Gastrocnemius medialis (tissue), 4 donors: ENCODE data around the gene STAMBP. TPM values are rescaled to one million over a fixed set of nuclear protein-coding genes. Genes with fewer than 3 reads are reported as not detected.

ENCODE experiments used
- ATAC-seq, 2 donors: fragments of 150-250 bp; one replicate each; pipeline ENCODE4 v1.9.1; 2016
- DNase-seq, 2 donors: peaks; one replicate each; pipeline ENCODE4 v3.0.0-alpha.2; 2019
- H3K27ac ChIP-seq, 4 donors: fragments of 200-600 bp; sonication (generic); 1 replicate in 1 of 4; 2 replicates in 3 of 4; pipeline ENCODE4 v1.5.1; 2016 to 2018; ENCODE audit warnings: mild to moderate bottlenecking in 2 of 4, moderate library complexity in 1 of 4
- H3K27me3 ChIP-seq, 3 donors: fragments of 200-600 bp; sonication (generic) in 2 of 3; 1 replicate in 1 of 3; 2 replicates in 2 of 3; pipeline versions ENCODE4 v1.5.1 to v1.6.0; 2016 to 2019; ENCODE audit warnings: mild to moderate bottlenecking in 1 of 3, moderate library complexity in 1 of 3
- H3K36me3 ChIP-seq, 2 donors: fragments of 200-600 bp; sonication (generic) in 1 of 2; one replicate each; pipeline ENCODE4 v1.5.1; 2017 to 2018
- H3K4me1 ChIP-seq, 2 donors: fragments of 200-600 bp; sonication (generic) in 1 of 2; one replicate each; pipeline ENCODE4 v1.5.1; 2016 to 2017; ENCODE audit warnings: mild to moderate bottlenecking in 2 of 2
- H3K4me3 ChIP-seq, 4 donors: fragments of 200-600 bp; sonication (generic) in 3 of 4; 1 replicate in 1 of 4; 2 replicates in 3 of 4; pipeline ENCODE4 v1.5.1; 2016 to 2019; ENCODE audit warnings: mild to moderate bottlenecking in 2 of 4
- H3K9me3 ChIP-seq, 3 donors: fragments of 200-600 bp; sonication (generic) in 2 of 3; 1 replicate in 1 of 3; 2 replicates in 2 of 3; pipeline ENCODE4 v1.5.1; 2016 to 2019
- CTCF ChIP-seq, 5 experiments: fragments of 450-650 bp in 3 of 5; fragments of 200-600 bp in 2 of 5; sonication (generic) in 2 of 5; IDR thresholded peaks in 4 of 5; conservative IDR thresholded peaks in 1 of 5; 1 replicate in 4 of 5; 2 replicates in 1 of 5; pipeline ENCODE4 v1.5.1; 2016 to 2019; ENCODE audit warnings: antibody characterized with exemption in 5 of 5, mild to moderate bottlenecking in 3 of 5, moderate library complexity in 3 of 5
- POLR2A ChIP-seq, 2 donors: fragments of 450-650 bp; IDR thresholded peaks; one replicate each; pipeline ENCODE4 v1.6.1; 2017; ENCODE audit warnings: antibody characterized with exemption in 2 of 2, mild to moderate bottlenecking in 2 of 2, moderate library complexity in 2 of 2
- in situ Hi-C, 4 donors: fragments of 200-750 bp; cut with MboI; loops; one replicate each; pipeline versions ENCODE4 v1.15.0 to v1.8.0; 2017; ENCODE audit warnings: low sequenced_read_pairs in 4 of 4
- intact Hi-C: fragments of 100-400 bp; cut with DNase I; formaldehyde crosslinking; loops from one replicate; pipeline ENCODE4 v1.15.1; 2023; ENCODE audit warnings: low total_unique reads
- total RNA-seq, 4 donors: library from RNA; depleted of rRNA; stranded (reverse); fragments of >200 nt; gene quantifications; one replicate each; pipeline versions ENCODE4 v1.1.0 to v1.2.3, GENCODE V29; 2016

The STAMBP gene
- total RNA-seq, 4 donors from 2014 or later: 38.0 to 85.4 (median 67.1) TPM

GRCh38 chr2:73904952-73905351, 76.2 kb downstream of the STAMBP start:
- in situ Hi-C loops (no loop called here), intact Hi-C loops (no loop called here)
- Histone ChIP-seq H3K4me3 (no peak overlapping the region), H3K36me3 (no peaks in the 10 kb centered on the region), H3K9me3 (no peaks in the 10 kb centered on the region), H3K4me1 (no peaks in the 10 kb centered on the region), H3K27me3 (no peaks in the 10 kb centered on the region), H3K27ac (no peak overlapping the region)
- TF ChIP-seq POLR2A (IDR thresholded peaks at IDR 0.05): no peak
- no peak for TF ChIP-seq CTCF (IDR thresholded peaks at IDR 0.05 in 4 of 5, conservative IDR thresholded peaks at IDR 0.05 in 1 of 5)
- DNase-seq (no peak), ATAC-seq (no peak)

- no peak overlapping the region for H3K4me3 ChIP-seq
- no peaks in the 10 kb centered on the region for H3K9me3 ChIP-seq
- H3K36me3 ChIP-seq: no peaks in the 10 kb centered on the region
- no peak for ATAC-seq
- H3K4me1 ChIP-seq: no peaks in the 10 kb centered on the region
- no peak for TF ChIP-seq POLR2A (IDR thresholded peaks at IDR 0.05)
- TF ChIP-seq CTCF (IDR thresholded peaks at IDR 0.05 in 4 of 5, conservative IDR thresholded peaks at IDR 0.05 in 1 of 5): no peak
- intact Hi-C loops (no loop called here), in situ Hi-C loops (no loop called here)
- no peak for DNase-seq
- H3K27ac ChIP-seq: no peak overlapping the region
- H3K27me3 ChIP-seq: no peaks in the 10 kb centered on the region
Observed at GRCh38 chr2:73906847-73907505, 78.2 kb downstream of the STAMBP start.

GRCh38 chr2:73907840-73908452, 79.2 kb downstream of the STAMBP start:
- TF ChIP-seq CTCF (IDR thresholded peaks at IDR 0.05 in 4 of 5, conservative IDR thresholded peaks at IDR 0.05 in 1 of 5) (no peak), POLR2A (IDR thresholded peaks at IDR 0.05) (no peak)
- Histone ChIP-seq H3K4me3 (no peak overlapping the region), H3K27ac (no peak overlapping the region), H3K4me1 (no peaks in the 10 kb centered on the region), H3K27me3 (no peaks in the 10 kb centered on the region), H3K9me3 (no peaks in the 10 kb centered on the region), H3K36me3 (no peaks in the 10 kb centered on the region)
- intact Hi-C loops: no loop called here
- DNase-seq (no peak), ATAC-seq (no peak)
- in situ Hi-C loops: no loop called here

- Histone ChIP-seq H3K4me1 (no peaks in the 10 kb centered on the region), H3K27me3 (no peaks in the 10 kb centered on the region), H3K27ac (no peak overlapping the region), H3K9me3 (no peaks in the 10 kb centered on the region), H3K36me3 (no peaks in the 10 kb centered on the region), H3K4me3 (no peak overlapping the region)
- TF ChIP-seq CTCF (IDR thresholded peaks at IDR 0.05 in 4 of 5, conservative IDR thresholded peaks at IDR 0.05 in 1 of 5) (no peak), POLR2A (IDR thresholded peaks at IDR 0.05) (no peak)
- DNase-seq (no peak), ATAC-seq (no peak)
- in situ Hi-C loops: no loop called here
- intact Hi-C loops: no loop called here
Observed at GRCh38 chr2:73908689-73909652, 80.2 kb downstream of the STAMBP start.
